Neuronal stem cell (in vitro differentiated cells): Measurements from ENCODE around the gene CCL18.
"Not testable (repeated sequence)": the region's sequence is repeated elsewhere in the genome, so short reads cannot be mapped to it uniquely, and the experiment has no call there.

ENCODE experiments used
- DNase-seq: peaks from one replicate; pipeline ENCODE4 v3.0.0-alpha.2; 2013; ENCODE audit warnings: low spot score
- H2AFZ ChIP-seq: one replicate; pipeline ENCODE4 v1.6.1; 2013; ENCODE audit warnings: mild to moderate bottlenecking, low read length, inconsistent platforms
- H2AK5ac ChIP-seq: 2 replicates; pipeline ENCODE4 v1.6.1; 2013; ENCODE audit warnings: low read depth, mild to moderate bottlenecking, inconsistent platforms, low read length, moderate library complexity, mixed read lengths
- H2BK120ac ChIP-seq: 2 replicates; pipeline ENCODE4 v1.6.1; 2013; ENCODE audit warnings: low read depth, mild to moderate bottlenecking, inconsistent platforms, low read length, moderate library complexity, mixed read lengths
- H2BK12ac ChIP-seq: one replicate; pipeline ENCODE4 v1.6.1; 2013; ENCODE audit warnings: low read length, inconsistent platforms
- H2BK15ac ChIP-seq: 2 replicates; pipeline ENCODE4 v1.6.1; 2013; ENCODE audit warnings: mild to moderate bottlenecking, low read length, inconsistent platforms, mixed read lengths
- H2BK5ac ChIP-seq: one replicate; pipeline ENCODE4 v1.6.1; 2013; ENCODE audit warnings: inconsistent platforms, mild to moderate bottlenecking, low read length, moderate library complexity
- H3K14ac ChIP-seq: one replicate; pipeline ENCODE4 v1.6.1; 2013; ENCODE audit warnings: low read length, inconsistent platforms
- H3K18ac ChIP-seq: 2 replicates; pipeline ENCODE4 v1.6.1; 2013; ENCODE audit warnings: low read length, inconsistent platforms
- H3K23ac ChIP-seq: 2 replicates; pipeline ENCODE4 v1.6.1; 2013; ENCODE audit warnings: low read depth, mild to moderate bottlenecking, mixed read lengths, low read length, inconsistent platforms; ENCODE audit not compliant: poor library complexity
- H3K27ac ChIP-seq: replicated peaks from 3 replicates; pipeline ENCODE4 v1.5.1; 2013; ENCODE audit warnings: low read length, inconsistent platforms
- H3K27me3 ChIP-seq, 3 experiments: 2 replicates each; pipeline ENCODE4 v1.6.1; 2013; ENCODE audit warnings: low read length in 3 of 3, mild to moderate bottlenecking in 2 of 3, inconsistent platforms in 1 of 3, low read depth in 1 of 3, mixed read lengths in 1 of 3, moderate library complexity in 1 of 3; ENCODE audit not compliant: control insufficient read depth in 3 of 3, insufficient read depth in 3 of 3
- H3K36me3 ChIP-seq, 2 donors: replicated peaks in 1 of 2; 2 replicates each; pipeline ENCODE4 v1.6.1; 2013; ENCODE audit warnings: low read length in 2 of 2; ENCODE audit not compliant: control insufficient read depth in 2 of 2, insufficient read depth in 2 of 2
- H3K4ac ChIP-seq: 2 replicates; pipeline ENCODE4 v1.6.1; 2013; ENCODE audit warnings: inconsistent platforms, mild to moderate bottlenecking, low read length, moderate library complexity
- H3K4me1 ChIP-seq, 2 donors: 1 replicate in 1 of 2; 2 replicates in 1 of 2; pipeline ENCODE4 v1.6.1; 2013; ENCODE audit warnings: low read length in 2 of 2, low read depth in 1 of 2; ENCODE audit not compliant: control insufficient read depth in 2 of 2, insufficient read depth in 1 of 2
- H3K4me2 ChIP-seq: one replicate; pipeline ENCODE4 v1.6.1; 2013; ENCODE audit warnings: mild to moderate bottlenecking, low read length, inconsistent platforms; ENCODE audit not compliant: insufficient read depth, poor library complexity, severe bottlenecking
- H3K4me3 ChIP-seq, 2 donors: 2 replicates each; pipeline ENCODE4 v1.5.1; 2013; ENCODE audit warnings: low read length in 2 of 2, mild to moderate bottlenecking in 2 of 2, inconsistent platforms in 1 of 2, moderate library complexity in 1 of 2
- H3K79me1 ChIP-seq: one replicate; pipeline ENCODE4 v1.6.1; 2013; ENCODE audit warnings: low read depth, mild to moderate bottlenecking, inconsistent platforms, low read length, moderate library complexity
- H3K9ac ChIP-seq: one replicate; pipeline ENCODE4 v1.6.1; 2013; ENCODE audit warnings: mild to moderate bottlenecking, low read depth, low read length, inconsistent platforms; ENCODE audit not compliant: poor library complexity
- H3K9me3 ChIP-seq, 2 donors: replicated peaks in 1 of 2; 2 replicates each; pipeline versions ENCODE3 to v1.6.1; 2013; ENCODE audit warnings: low read length in 2 of 2, mild to moderate bottlenecking in 2 of 2, inconsistent platforms in 1 of 2, low read depth in 1 of 2, mixed read lengths in 1 of 2, moderate library complexity in 1 of 2; ENCODE audit not compliant: control insufficient read depth in 2 of 2, insufficient read depth in 1 of 2
- H4K8ac ChIP-seq: one replicate; pipeline ENCODE4 v1.6.1; 2013; ENCODE audit warnings: low read depth, mild to moderate bottlenecking, inconsistent platforms, low read length, moderate library complexity
- H4K91ac ChIP-seq: one replicate; pipeline ENCODE4 v1.6.1; 2013; ENCODE audit warnings: low read length, low read depth, mild to moderate bottlenecking, inconsistent platforms; ENCODE audit not compliant: poor library complexity
- WGBS, 2 donors: extraction: QIAGEN DNeasy Blood & Tissue Kit; methylation state at CpG; one replicate each; pipeline ENCODE4 v1.1.7; 2013; ENCODE audit warnings: missing lambda C conversion rate in 2 of 2, mixed read lengths in 1 of 2; ENCODE audit not compliant: insufficient read length in 2 of 2, insufficient replicate concordance in 1 of 2; ENCODE audit errors: extremely low coverage in 2 of 2; 5-methylcytosine and 5-hydroxymethylcytosine counted together

CCL18 gene

DNA sequence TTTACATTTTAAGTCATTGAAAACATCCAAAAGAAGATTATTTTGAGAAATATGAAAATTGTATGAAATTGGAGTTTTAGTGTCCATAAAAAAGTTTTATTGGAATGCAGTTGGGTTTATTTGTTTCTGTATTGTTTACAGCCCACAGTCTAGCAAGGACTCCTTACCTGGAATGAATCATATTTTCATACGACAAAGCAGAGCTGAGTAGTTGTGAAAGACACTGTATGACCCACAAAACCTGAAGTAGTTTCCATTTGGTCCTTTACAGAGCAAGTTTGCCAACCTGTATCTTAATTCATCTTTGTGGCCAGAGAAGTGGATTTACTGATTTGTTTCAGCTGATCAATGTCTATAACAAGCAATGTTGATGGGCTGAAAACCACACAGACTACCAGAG is 10.3 kb downstream of the CCL18 start:
- Histone ChIP-seq H3K23ac (no peak overlapping the region), H3K4me1 (no peaks in the 10 kb centered on the region), H3K27me3 (no peaks in the 10 kb centered on the region), H3K4me2 (no peak overlapping the region), H3K4ac (no peak overlapping the region), H2BK12ac (no peak overlapping the region), H3K14ac (no peak overlapping the region), H2BK120ac (no peak overlapping the region), H2AK5ac (no peak overlapping the region), H3K9me3 (no peaks in the 10 kb centered on the region), H4K91ac (no peak overlapping the region), H3K36me3 (no peaks in the 10 kb centered on the region), H2BK15ac (no peak overlapping the region), H2AFZ (no peak overlapping the region), H3K9ac (no peak overlapping the region), H3K79me1 (no peaks in the 10 kb centered on the region), H4K8ac (no peak overlapping the region), H3K18ac (no peak overlapping the region), H3K4me3 (no peak overlapping the region), H2BK5ac (no peak overlapping the region), H3K27ac (no peak overlapping the region)
- no peak for DNase-seq
- WGBS, 2 donors = no CpG with 5 or more reads among the region's 1 CpG

DNA sequence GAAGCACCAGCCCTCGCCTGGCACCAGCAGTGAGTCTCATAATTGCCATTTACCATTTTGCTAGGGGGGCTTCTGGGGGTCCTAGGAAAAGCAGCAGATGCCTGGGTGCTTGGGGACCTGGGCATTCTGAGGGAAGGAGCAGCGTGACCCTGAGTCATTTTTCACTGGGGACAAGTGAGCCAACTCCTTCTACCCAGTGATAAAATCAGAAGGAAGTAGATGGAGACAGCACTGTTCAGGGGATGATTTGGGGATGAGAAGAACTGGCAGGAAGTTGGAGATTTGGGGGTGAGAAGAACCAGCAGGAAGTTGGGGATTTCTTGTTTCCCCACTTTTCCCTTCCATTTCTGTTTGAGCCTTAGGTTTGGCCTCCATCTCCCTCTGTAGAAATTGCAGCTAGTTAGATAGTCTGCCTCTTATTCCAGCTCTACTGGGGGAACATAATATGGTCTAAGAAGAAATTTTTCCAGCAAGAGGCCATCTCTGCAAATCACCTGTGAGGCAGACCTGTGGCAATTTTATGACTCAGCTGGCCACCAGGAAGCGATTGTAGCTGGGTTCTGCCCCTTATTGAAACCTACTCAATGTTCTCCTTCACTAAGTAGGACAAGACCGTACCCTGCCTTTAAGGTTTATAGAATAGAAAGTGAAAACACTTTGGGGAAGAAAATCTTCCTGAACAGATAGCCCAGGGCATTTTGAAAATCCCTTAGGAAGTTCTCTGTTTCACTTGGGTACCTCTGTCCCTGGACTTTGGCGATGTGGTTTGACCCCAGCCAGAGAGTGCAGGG is 17.8 kb downstream of the CCL18 start:
- not testable (repeated sequence) for H3K9me3 ChIP-seq, DNase-seq, H2AK5ac ChIP-seq, H3K27ac ChIP-seq, H2AFZ ChIP-seq, H3K4me1 ChIP-seq, H2BK12ac ChIP-seq, H3K23ac ChIP-seq, H3K18ac ChIP-seq, H3K27me3 ChIP-seq, H3K36me3 ChIP-seq, H3K4ac ChIP-seq, H3K4me2 ChIP-seq, H3K4me3 ChIP-seq, H2BK5ac ChIP-seq, H3K79me1 ChIP-seq, H2BK15ac ChIP-seq, H2BK120ac ChIP-seq, H4K8ac ChIP-seq, H3K14ac ChIP-seq, H4K91ac ChIP-seq, H3K9ac ChIP-seq
- no CpG with 5 or more reads among the region's 5 CpGs for WGBS, 2 donors

DNA sequence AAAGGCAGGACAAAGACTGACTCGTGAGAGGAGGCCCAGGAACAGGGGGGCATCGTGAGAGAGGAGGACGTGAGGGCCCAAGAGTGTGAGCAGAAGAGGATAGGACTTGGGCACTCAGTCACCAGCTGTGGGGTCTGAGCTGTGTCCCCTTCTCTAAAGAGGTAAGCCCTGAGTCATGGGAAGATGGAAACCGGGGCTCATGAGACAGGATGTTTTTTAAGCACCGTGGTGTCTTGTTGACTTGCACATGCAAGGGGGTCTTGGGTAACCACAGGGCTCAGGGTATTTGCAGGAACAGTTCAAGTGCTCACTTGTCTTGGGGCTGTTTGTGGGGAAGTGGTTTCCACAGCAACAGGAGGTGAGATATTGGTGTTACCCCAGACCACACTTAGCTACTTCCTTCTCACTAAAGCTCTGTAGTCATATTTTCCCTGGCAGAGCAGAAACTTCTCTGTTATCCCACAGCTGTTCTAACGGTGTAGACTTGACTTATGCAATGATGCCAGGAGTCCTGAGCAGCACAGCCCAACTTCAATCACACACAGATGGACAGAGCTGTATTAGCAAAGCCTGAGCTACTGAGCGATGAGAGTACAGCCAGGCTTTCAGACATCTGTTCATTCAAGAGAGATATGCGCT is 18.5 kb downstream of the CCL18 start:
- not testable (repeated sequence) for H3K14ac ChIP-seq, H2BK12ac ChIP-seq, H3K4me1 ChIP-seq, H4K8ac ChIP-seq, H3K79me1 ChIP-seq, H2BK5ac ChIP-seq, H2BK15ac ChIP-seq, H2AFZ ChIP-seq, H4K91ac ChIP-seq, H3K36me3 ChIP-seq, H3K4me2 ChIP-seq, H3K18ac ChIP-seq, DNase-seq, H3K9me3 ChIP-seq, H3K4me3 ChIP-seq, H3K27me3 ChIP-seq, H3K4ac ChIP-seq, H3K9ac ChIP-seq, H2AK5ac ChIP-seq, H3K27ac ChIP-seq, H2BK120ac ChIP-seq, H3K23ac ChIP-seq
- WGBS, 2 donors = no CpG with 5 or more reads among the region's 8 CpGs

- H2BK12ac ChIP-seq, H3K9me3 ChIP-seq, H3K36me3 ChIP-seq, H3K27ac ChIP-seq, H3K18ac ChIP-seq, H4K91ac ChIP-seq, H3K23ac ChIP-seq, H3K9ac ChIP-seq, H2BK120ac ChIP-seq, H3K79me1 ChIP-seq, H3K27me3 ChIP-seq, H2BK15ac ChIP-seq, H2AFZ ChIP-seq, H2BK5ac ChIP-seq, H3K4me3 ChIP-seq, H3K4ac ChIP-seq, DNase-seq, H3K14ac ChIP-seq, H3K4me2 ChIP-seq, H2AK5ac ChIP-seq, H3K4me1 ChIP-seq, H4K8ac ChIP-seq: not testable (repeated sequence)
- WGBS, 2 donors = no CpG with 5 or more reads among the region's 2 CpGs
These were observed 19.6 kb downstream of the CCL18 start for GRCh38 chr17:36083691-36084090.
